ENCODE measurements around the gene TMED9. TPM values are rescaled to one million over a fixed set of nuclear protein-coding genes. Genes with fewer than 3 reads are reported as not detected.

The TMED9 gene
- total RNA-seq, 1 donor from 2014 or later = 372 TPM

DNA sequence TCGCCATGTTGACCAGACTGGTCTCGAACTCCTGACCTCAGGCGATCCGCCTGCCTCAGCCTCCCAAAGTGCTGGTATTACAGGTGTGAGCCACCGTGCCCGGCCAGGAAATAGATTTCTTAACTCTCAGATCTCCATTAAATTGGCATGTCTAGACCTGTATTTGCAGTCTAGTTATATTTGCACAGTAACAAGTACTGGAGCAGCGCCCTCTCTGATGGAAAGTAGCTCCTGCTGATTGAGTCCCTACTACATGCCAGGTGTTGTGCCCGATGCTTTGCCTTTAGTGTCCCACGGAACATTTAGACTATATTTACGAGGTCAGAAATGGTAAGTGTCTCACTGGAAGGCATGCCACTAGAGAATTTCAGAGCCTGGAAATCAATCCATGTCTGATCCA lies 15.8 kb upstream of the TMED9 start:
- Histone ChIP-seq H3K27me3 (ENCODE audit: insufficient read depth, low read length) (peaks cover 2% of the 10 kb centered on the region), H3K36me3 (ENCODE audit: insufficient read depth, low read length) (no peaks in the 10 kb centered on the region), H3K4me2 (ENCODE audit: low read length) (no peak overlapping the region), H3K9me3 (ENCODE audit: insufficient read depth, low read depth, low read length) (no peaks in the 10 kb centered on the region), H2AFZ (ENCODE audit: low read depth, low read length) (no peak overlapping the region), H3K4me1 (ENCODE audit: insufficient read depth, low read length) (no peaks in the 10 kb centered on the region), H3K79me2 (ENCODE audit: insufficient read depth, low read length) (no peaks in the 10 kb centered on the region), H4K20me1 (ENCODE audit: insufficient read depth, low read length) (no peaks in the 10 kb centered on the region), H3K27ac (ENCODE audit: low read depth, low read length) (no peak overlapping the region), H3K4me3 (ENCODE audit: insufficient read depth, low read depth, low read length) (no peak overlapping the region), H3K9ac (ENCODE audit: low read length) (no peak overlapping the region)
- no peak for TF ChIP-seq EZH2 (IDR thresholded peaks at IDR 0.05; ENCODE audit: insufficient read depth, low read length)
- TF ChIP-seq, protein P1, sequence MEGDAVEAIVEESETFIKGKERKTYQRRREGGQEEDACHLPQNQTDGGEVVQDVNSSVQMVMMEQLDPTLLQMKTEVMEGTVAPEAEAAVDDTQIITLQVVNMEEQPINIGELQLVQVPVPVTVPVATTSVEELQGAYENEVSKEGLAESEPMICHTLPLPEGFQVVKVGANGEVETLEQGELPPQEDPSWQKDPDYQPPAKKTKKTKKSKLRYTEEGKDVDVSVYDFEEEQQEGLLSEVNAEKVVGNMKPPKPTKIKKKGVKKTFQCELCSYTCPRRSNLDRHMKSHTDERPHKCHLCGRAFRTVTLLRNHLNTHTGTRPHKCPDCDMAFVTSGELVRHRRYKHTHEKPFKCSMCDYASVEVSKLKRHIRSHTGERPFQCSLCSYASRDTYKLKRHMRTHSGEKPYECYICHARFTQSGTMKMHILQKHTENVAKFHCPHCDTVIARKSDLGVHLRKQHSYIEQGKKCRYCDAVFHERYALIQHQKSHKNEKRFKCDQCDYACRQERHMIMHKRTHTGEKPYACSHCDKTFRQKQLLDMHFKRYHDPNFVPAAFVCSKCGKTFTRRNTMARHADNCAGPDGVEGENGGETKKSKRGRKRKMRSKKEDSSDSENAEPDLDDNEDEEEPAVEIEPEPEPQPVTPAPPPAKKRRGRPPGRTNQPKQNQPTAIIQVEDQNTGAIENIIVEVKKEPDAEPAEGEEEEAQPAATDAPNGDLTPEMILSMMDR (IDR thresholded peaks at IDR 0.05; ENCODE audit: insufficient read depth, low read depth, low read length) = no peak
- peaks cover 2% of the 10 kb centered on the region for H3K9me3 Mint-ChIP-seq (ENCODE audit: unreplicated experiment)
- H3K27ac Mint-ChIP-seq (ENCODE audit: unreplicated experiment) = no peak overlapping the region
- DNase-seq (ENCODE audit: low read depth) (no peak), FAIRE-seq (no peak)
- H3K27me3 Mint-ChIP-seq (ENCODE audit: low read depth, unreplicated experiment) = peaks cover 28% of the 10 kb centered on the region
- no peaks in the 10 kb centered on the region for H3K36me3 Mint-ChIP-seq (ENCODE audit: low read depth, unreplicated experiment)
- H3K4me3 Mint-ChIP-seq (ENCODE audit: unreplicated experiment) = no peak overlapping the region
- H3K4me1 Mint-ChIP-seq (ENCODE audit: low read depth, unreplicated experiment) = no peaks in the 10 kb centered on the region

DNA sequence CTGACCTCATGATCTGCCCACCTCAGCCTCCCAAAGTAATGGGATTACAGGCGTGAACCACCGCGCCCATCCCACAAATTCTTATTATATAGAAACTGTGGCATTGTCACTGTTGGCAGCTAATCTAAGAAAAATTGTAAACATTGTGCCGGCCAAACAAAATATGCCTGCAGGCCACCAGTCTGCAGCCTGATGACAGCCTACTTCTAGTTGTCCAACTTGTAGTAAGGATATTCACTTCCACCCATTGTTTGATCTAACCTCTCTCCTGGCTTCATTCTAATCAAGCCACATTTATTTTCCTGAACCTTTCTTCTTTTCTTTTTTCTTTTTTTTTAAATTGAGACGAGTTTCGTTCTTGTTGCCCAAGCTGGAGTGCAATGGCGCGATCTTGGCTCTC lies 13.7 kb upstream of the TMED9 start:
- no peak overlapping the region for H2AFZ ChIP-seq (ENCODE audit: low read depth, low read length)
- H3K36me3 ChIP-seq (ENCODE audit: insufficient read depth, low read length) = no peaks in the 10 kb centered on the region
- H4K20me1 ChIP-seq (ENCODE audit: insufficient read depth, low read length) = no peaks in the 10 kb centered on the region
- H3K27ac ChIP-seq (ENCODE audit: low read depth, low read length) = no peak overlapping the region
- no peak overlapping the region for H3K4me3 ChIP-seq (ENCODE audit: insufficient read depth, low read depth, low read length)
- Mint-ChIP-seq H3K9me3 (ENCODE audit: unreplicated experiment) (peaks cover 2% of the 10 kb centered on the region), H3K4me1 (ENCODE audit: low read depth, unreplicated experiment) (no peaks in the 10 kb centered on the region), H3K27ac (ENCODE audit: unreplicated experiment) (no peak overlapping the region), H3K27me3 (ENCODE audit: low read depth, unreplicated experiment) (peaks cover 26% of the 10 kb centered on the region), H3K4me3 (ENCODE audit: unreplicated experiment) (no peak overlapping the region), H3K36me3 (ENCODE audit: low read depth, unreplicated experiment) (no peaks in the 10 kb centered on the region)
- TF ChIP-seq EZH2 (IDR thresholded peaks at IDR 0.05; ENCODE audit: insufficient read depth, low read length) = no peak
- TF ChIP-seq, protein P1 (IDR thresholded peaks at IDR 0.05; ENCODE audit: insufficient read depth, low read depth, low read length) = no peak
- no peaks in the 10 kb centered on the region for H3K9me3 ChIP-seq (ENCODE audit: insufficient read depth, low read depth, low read length)
- no peaks in the 10 kb centered on the region for H3K4me1 ChIP-seq (ENCODE audit: insufficient read depth, low read length)
- no peak overlapping the region for H3K4me2 ChIP-seq (ENCODE audit: low read length)
- DNase-seq (ENCODE audit: low read depth) (no peak), FAIRE-seq (no peak)
- H3K27me3 ChIP-seq (ENCODE audit: insufficient read depth, low read length) = peaks cover 2% of the 10 kb centered on the region
- no peak overlapping the region for H3K9ac ChIP-seq (ENCODE audit: low read length)
- no peaks in the 10 kb centered on the region for H3K79me2 ChIP-seq (ENCODE audit: insufficient read depth, low read length)

DNA sequence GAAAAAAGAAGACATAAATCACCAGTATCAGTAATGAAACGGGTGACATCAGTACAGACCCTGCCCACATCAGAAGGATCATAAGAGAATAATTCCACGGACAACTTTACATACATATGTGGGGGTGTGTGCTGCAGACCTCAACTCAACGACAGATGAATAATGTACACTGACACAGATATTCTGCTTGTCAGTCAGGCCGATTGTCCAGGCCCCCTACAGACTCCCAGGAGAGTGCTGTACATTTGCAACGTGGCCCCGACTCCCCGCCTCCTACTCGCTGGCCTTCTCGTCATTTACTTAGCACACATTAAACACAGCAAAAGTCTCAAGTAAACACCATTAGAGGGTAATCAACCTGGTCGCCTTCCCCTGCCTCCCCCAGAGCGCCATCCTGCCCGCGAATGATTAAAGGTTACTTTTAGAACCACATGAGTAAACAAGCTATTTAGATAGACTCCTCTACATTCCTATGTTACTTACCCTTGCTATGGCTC lies 3.5 kb upstream of the TMED9 start:
- peaks cover 5% of the 10 kb centered on the region for H4K20me1 ChIP-seq (ENCODE audit: insufficient read depth, low read length)
- H3K27ac ChIP-seq (ENCODE audit: low read depth, low read length) = no peak overlapping the region
- H3K4me2 ChIP-seq (ENCODE audit: low read length) = no peak overlapping the region
- TF ChIP-seq, protein P1 (IDR thresholded peaks at IDR 0.05; ENCODE audit: insufficient read depth, low read depth, low read length) = no peak
- TF ChIP-seq EZH2 (IDR thresholded peaks at IDR 0.05; ENCODE audit: insufficient read depth, low read length) = no peak
- H3K27me3 Mint-ChIP-seq (ENCODE audit: low read depth, unreplicated experiment) = peaks cover 57% of the 10 kb centered on the region
- no peaks in the 10 kb centered on the region for H3K9me3 ChIP-seq (ENCODE audit: insufficient read depth, low read depth, low read length)
- FAIRE-seq (no peak), DNase-seq (ENCODE audit: low read depth) (no peak)
- no peak overlapping the region for H3K4me3 Mint-ChIP-seq (ENCODE audit: unreplicated experiment)
- H3K4me1 Mint-ChIP-seq (ENCODE audit: low read depth, unreplicated experiment) = peaks cover under 1% of the 10 kb centered on the region
- H3K79me2 ChIP-seq (ENCODE audit: insufficient read depth, low read length) = peaks cover 15% of the 10 kb centered on the region
- H3K9me3 Mint-ChIP-seq (ENCODE audit: unreplicated experiment) = peaks cover 4% of the 10 kb centered on the region
- no peak overlapping the region for H3K9ac ChIP-seq (ENCODE audit: low read length)
- peaks cover 21% of the 10 kb centered on the region for H3K27me3 ChIP-seq (ENCODE audit: insufficient read depth, low read length)
- H3K4me1 ChIP-seq (ENCODE audit: insufficient read depth, low read length) = peaks cover 5% of the 10 kb centered on the region
- peaks cover 3% of the 10 kb centered on the region for H3K36me3 ChIP-seq (ENCODE audit: insufficient read depth, low read length)
- H3K4me3 ChIP-seq (ENCODE audit: insufficient read depth, low read depth, low read length) = no peak overlapping the region
- H3K27ac Mint-ChIP-seq (ENCODE audit: unreplicated experiment) = no peak overlapping the region
- peaks cover 3% of the 10 kb centered on the region for H3K36me3 Mint-ChIP-seq (ENCODE audit: low read depth, unreplicated experiment)
- H2AFZ ChIP-seq (ENCODE audit: low read depth, low read length) = no peak overlapping the region

Measured in astrocyte (in vitro differentiated cells and primary cell).